SK-N-SH (cell line): Measurements from ENCODE around the gene FIBIN. TPM values are rescaled to one million over a fixed set of nuclear protein-coding genes. Genes with fewer than 3 reads are reported as not detected.

Experiments
- CTCF ChIA-PET: fragments of 300-600, 350-600 bp; formaldehyde crosslinking; extraction: SDS; loops from one replicate; lab custom pipeline; 2021; lab: Yijun Ruan, JAX
- POLR2A ChIA-PET: fragments of 350-600 bp; sonication (Branson Sonifier 250); formaldehyde crosslinking; extraction: SDS; loops from one replicate; lab custom pipeline; 2020; ENCODE audit warnings: antibody characterized with exemption, inconsistent platforms; lab: Yijun Ruan, JAX
- DNase-seq: peaks from one replicate; pipeline ENCODE4 v3.0.0; 2012
- H2AFZ ChIP-seq: fragments of 200-600 bp; sonication (generic); 2 replicates; pipeline ENCODE4 v1.8.1; 2016; ENCODE audit warnings: antibody characterized with exemption, mild to moderate bottlenecking, low read depth
- H3F3A ChIP-seq: fragments of 200-600 bp; sonication (generic); replicated peaks from 2 replicates; pipeline ENCODE3; 2016; ENCODE audit warnings: antibody characterized with exemption, mild to moderate bottlenecking; ENCODE audit not compliant: insufficient read depth
- H3K27ac ChIP-seq, 2 experiments: fragments of 200-500 bp in 1 of 2; fragments of 200-600 bp in 1 of 2; sonication (Bioruptor generic) in 1 of 2; sonication (generic), shearing (Covaris generic) in 1 of 2; 2 replicates each; pipeline versions ENCODE4 v1.5.1 to v1.6.1; 2014 to 2016; ENCODE audit warnings: low read depth in 2 of 2, inconsistent platforms in 1 of 2, low read length in 1 of 2, mild to moderate bottlenecking in 1 of 2, mixed read lengths in 1 of 2
- H3K27me3 ChIP-seq: fragments of 200-600 bp; sonication (generic), shearing (Covaris generic); 2 replicates; pipeline ENCODE4 v1.6.1; 2016; ENCODE audit warnings: mixed run types; ENCODE audit not compliant: insufficient read depth
- H3K36me3 ChIP-seq, 2 experiments: fragments of 200-500 bp in 1 of 2; fragments of 200-600 bp in 1 of 2; sonication (Bioruptor generic) in 1 of 2; sonication (generic) in 1 of 2; replicated peaks in 1 of 2; 2 replicates each; pipeline versions ENCODE3 to v1.5.1; 2014 to 2016; ENCODE audit warnings: low read length in 1 of 2, mild to moderate bottlenecking in 1 of 2; ENCODE audit not compliant: insufficient read depth in 2 of 2, control insufficient read depth in 1 of 2
- H3K4me1 ChIP-seq, 2 experiments: fragments of 200-500 bp in 1 of 2; fragments of 200-600 bp in 1 of 2; sonication (Bioruptor generic) in 1 of 2; sonication (generic), shearing (Covaris generic) in 1 of 2; 2 replicates each; pipeline versions ENCODE4 v1.5.1 to v1.6.1; 2014 to 2016; ENCODE audit warnings: low read depth in 1 of 2, low read length in 1 of 2, mixed run types in 1 of 2; ENCODE audit not compliant: insufficient read depth in 2 of 2, control insufficient read depth in 1 of 2
- H3K4me2 ChIP-seq: fragments of 200-600 bp; sonication (generic), shearing (Covaris generic); 2 replicates; pipeline ENCODE4 v1.6.1; 2017; ENCODE audit warnings: mixed run types
- H3K4me3 ChIP-seq, 2 experiments: fragments of 200-500 bp in 1 of 2; fragments of 200-600 bp in 1 of 2; sonication (Bioruptor generic) in 1 of 2; sonication (generic), shearing (Covaris generic) in 1 of 2; 2 replicates each; pipeline versions ENCODE4 v1.5.1 to v1.8.1; 2014 to 2016; ENCODE audit warnings: low read depth in 2 of 2, inconsistent platforms in 1 of 2, low read length in 1 of 2, mild to moderate bottlenecking in 1 of 2, mixed read lengths in 1 of 2, moderate library complexity in 1 of 2
- H3K79me2 ChIP-seq: fragments of 200-600 bp; sonication (generic); 2 replicates; pipeline ENCODE4 v1.8.1; 2017; ENCODE audit warnings: mild to moderate bottlenecking; ENCODE audit not compliant: insufficient read depth
- H3K9ac ChIP-seq: fragments of 200-600 bp; sonication (generic); 2 replicates; pipeline ENCODE4 v1.6.1; 2017; ENCODE audit warnings: mixed run types
- H3K9me2 ChIP-seq: fragments of 200-600 bp; sonication (generic); 2 replicates; pipeline ENCODE4 v1.6.1; 2017; ENCODE audit warnings: mixed run types
- H3K9me3 ChIP-seq: fragments of 200-600 bp; sonication (generic); 2 replicates; pipeline ENCODE4 v1.6.1; 2017; ENCODE audit warnings: mixed run types, mild to moderate bottlenecking, moderate library complexity
- H4K20me1 ChIP-seq: fragments of 200-600 bp; sonication (generic); 2 replicates; pipeline ENCODE4 v1.6.1; 2017; ENCODE audit warnings: mild to moderate bottlenecking, mixed run types; ENCODE audit not compliant: insufficient read depth
- CHD2 ChIP-seq: fragments of 150-350 bp; IDR thresholded peaks from 2 replicates; pipeline ENCODE4 v1.6.1; 2018; ENCODE audit warnings: low read length; ENCODE audit not compliant: partially characterized antibody
- ELF1 ChIP-seq: IDR thresholded peaks from 2 replicates; pipeline ENCODE4 v1.4.0; 2012
- EZH2phosphoT487 ChIP-seq: fragments of 200-600 bp; sonication (generic); IDR thresholded peaks from 2 replicates; pipeline ENCODE4 v1.6.1; 2017; ENCODE audit warnings: low read depth, mixed run types, mild to moderate bottlenecking, antibody characterized with exemption, moderate library complexity, borderline replicate concordance
- FOXJ3 ChIP-seq: sonication (generic); formaldehyde crosslinking; IDR thresholded peaks from 2 replicates; pipeline ENCODE4 v1.5.1; 2020; ENCODE audit warnings: mild to moderate bottlenecking, missing genetic modification reagents
- FOXM1 ChIP-seq: IDR thresholded peaks from 2 replicates; pipeline ENCODE4 v1.4.0; 2012; ENCODE audit warnings: low read depth, mild to moderate bottlenecking
- GABPA ChIP-seq: IDR thresholded peaks from 2 replicates; pipeline ENCODE4 v1.4.0; 2012; ENCODE audit warnings: low read depth, mild to moderate bottlenecking
- GATA2 ChIP-seq: sonication (generic); formaldehyde crosslinking; IDR thresholded peaks from 2 replicates; pipeline ENCODE4 v1.5.0; 2020; ENCODE audit warnings: mild to moderate bottlenecking, missing genetic modification reagents
- MAX ChIP-seq: IDR thresholded peaks from 2 replicates; pipeline ENCODE4 v1.4.0; 2012; ENCODE audit warnings: low read depth
- MEF2A ChIP-seq: IDR thresholded peaks from 2 replicates; pipeline ENCODE4 v1.4.0; 2012; ENCODE audit warnings: low read depth, borderline replicate concordance
- RAD21 ChIP-seq: IDR thresholded peaks from 2 replicates; pipeline ENCODE4 v1.6.1; 2012; ENCODE audit warnings: mild to moderate bottlenecking, low read length
- RCOR1 ChIP-seq: fragments of 150-350 bp; IDR thresholded peaks from 2 replicates; pipeline ENCODE4 v1.6.1; 2017; ENCODE audit warnings: antibody characterized with exemption, low read length
- RFX5 ChIP-seq: IDR thresholded peaks from 2 replicates; pipeline ENCODE4 v1.6.1; 2012; ENCODE audit warnings: mild to moderate bottlenecking, improper control_type of control experiment, low read length
- TEAD4 ChIP-seq: IDR thresholded peaks from 2 replicates; pipeline ENCODE4 v1.4.0; 2012; ENCODE audit warnings: mild to moderate bottlenecking, borderline replicate concordance; ENCODE audit not compliant: insufficient read depth
- USF1 ChIP-seq: IDR thresholded peaks from 2 replicates; pipeline ENCODE4 v1.4.0; 2012; ENCODE audit warnings: low read depth, borderline replicate concordance
- polyA plus RNA-seq, 3 experiments: library from polyadenylated mRNA; depleted of rRNA; stranded (reverse); fragments of >200 nt; gene quantifications; 2 replicates each; pipeline ENCODE4 v1.2.3, GENCODE V29; 2012
- TF ChIP-seq, protein P1 (sequence below): IDR thresholded peaks from 2 replicates; pipeline ENCODE4 v1.4.0; 2012; ENCODE audit warnings: low read depth, borderline replicate concordance
- TF ChIP-seq, protein P2 (sequence below): fragments of 150-350 bp; IDR thresholded peaks from 2 replicates; pipeline ENCODE4 v1.6.1; 2017; ENCODE audit warnings: antibody characterized with exemption, low read length, low read depth, borderline replicate concordance
- TF ChIP-seq, protein P3 (sequence below): IDR thresholded peaks from 2 replicates; pipeline ENCODE4; 2012

Gene FIBIN
- polyA plus RNA-seq, 1 of the 3 experiments (the other 2 are of a cell fraction), result 0.66 TPM

- TF ChIP-seq MEF2A (no peak), CHD2 (no peak), FOXM1 (no peak), MAX (no peak), RCOR1 (no peak), EZH2phosphoT487 (no peak), TEAD4 (no peak), RAD21 (no peak), ELF1 (no peak), GATA2 (no peak), GABPA (no peak), FOXJ3 (CRISPR knock-in tag) (no peak), RFX5 (no peak), USF1 (no peak)
- TF ChIP-seq, protein P1, sequence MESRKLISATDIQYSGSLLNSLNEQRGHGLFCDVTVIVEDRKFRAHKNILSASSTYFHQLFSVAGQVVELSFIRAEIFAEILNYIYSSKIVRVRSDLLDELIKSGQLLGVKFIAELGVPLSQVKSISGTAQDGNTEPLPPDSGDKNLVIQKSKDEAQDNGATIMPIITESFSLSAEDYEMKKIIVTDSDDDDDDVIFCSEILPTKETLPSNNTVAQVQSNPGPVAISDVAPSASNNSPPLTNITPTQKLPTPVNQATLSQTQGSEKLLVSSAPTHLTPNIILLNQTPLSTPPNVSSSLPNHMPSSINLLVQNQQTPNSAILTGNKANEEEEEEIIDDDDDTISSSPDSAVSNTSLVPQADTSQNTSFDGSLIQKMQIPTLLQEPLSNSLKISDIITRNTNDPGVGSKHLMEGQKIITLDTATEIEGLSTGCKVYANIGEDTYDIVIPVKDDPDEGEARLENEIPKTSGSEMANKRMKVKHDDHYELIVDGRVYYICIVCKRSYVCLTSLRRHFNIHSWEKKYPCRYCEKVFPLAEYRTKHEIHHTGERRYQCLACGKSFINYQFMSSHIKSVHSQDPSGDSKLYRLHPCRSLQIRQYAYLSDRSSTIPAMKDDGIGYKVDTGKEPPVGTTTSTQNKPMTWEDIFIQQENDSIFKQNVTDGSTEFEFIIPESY, result no peak
- TF ChIP-seq, protein P2, sequence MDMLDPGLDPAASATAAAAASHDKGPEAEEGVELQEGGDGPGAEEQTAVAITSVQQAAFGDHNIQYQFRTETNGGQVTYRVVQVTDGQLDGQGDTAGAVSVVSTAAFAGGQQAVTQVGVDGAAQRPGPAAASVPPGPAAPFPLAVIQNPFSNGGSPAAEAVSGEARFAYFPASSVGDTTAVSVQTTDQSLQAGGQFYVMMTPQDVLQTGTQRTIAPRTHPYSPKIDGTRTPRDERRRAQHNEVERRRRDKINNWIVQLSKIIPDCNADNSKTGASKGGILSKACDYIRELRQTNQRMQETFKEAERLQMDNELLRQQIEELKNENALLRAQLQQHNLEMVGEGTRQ, result no peak
- TF ChIP-seq, protein P3, sequence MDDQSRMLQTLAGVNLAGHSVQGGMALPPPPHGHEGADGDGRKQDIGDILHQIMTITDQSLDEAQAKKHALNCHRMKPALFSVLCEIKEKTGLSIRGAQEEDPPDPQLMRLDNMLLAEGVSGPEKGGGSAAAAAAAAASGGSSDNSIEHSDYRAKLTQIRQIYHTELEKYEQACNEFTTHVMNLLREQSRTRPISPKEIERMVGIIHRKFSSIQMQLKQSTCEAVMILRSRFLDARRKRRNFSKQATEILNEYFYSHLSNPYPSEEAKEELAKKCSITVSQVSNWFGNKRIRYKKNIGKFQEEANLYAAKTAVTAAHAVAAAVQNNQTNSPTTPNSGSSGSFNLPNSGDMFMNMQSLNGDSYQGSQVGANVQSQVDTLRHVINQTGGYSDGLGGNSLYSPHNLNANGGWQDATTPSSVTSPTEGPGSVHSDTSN, result no peak
- Histone ChIP-seq H2AFZ (no peak overlapping the region), H3K79me2 (no peaks in the 10 kb centered on the region), H3K27me3 (no peaks in the 10 kb centered on the region), H3K4me3 (no peak overlapping the region), H3K4me1 (peaks cover 16 to 23% of the 10 kb centered on the region in 2 experiments; a peak in 3 of 4 replicates), H3K9me2 (no peaks in the 10 kb centered on the region), H3K27ac (no peak overlapping the region), H3K9me3 (no peaks in the 10 kb centered on the region), H3K4me2 (no peak overlapping the region), H3F3A (no peaks in the 10 kb centered on the region), H3K9ac (no peak overlapping the region), H3K36me3 (no peaks in the 10 kb centered on the region), H4K20me1 (no peaks in the 10 kb centered on the region)
- no peak for DNase-seq
- ChIA-PET POLR2A (no interaction called here), CTCF (no interaction called here)
Measured at GRCh38 chr11:27008811-27009535, 15.1 kb downstream of the FIBIN start.
